Liver (tissue), 9 donors: ENCODE measurements around the gene RPS10. TPM values are rescaled to one million over a fixed set of nuclear protein-coding genes. Genes with fewer than 3 reads are reported as not detected.

Source experiments
- DNase-seq: peaks from one replicate; pipeline ENCODE4 v3.0.0-alpha.2; 2017; ENCODE audit warnings: low spot score
- H3K27ac ChIP-seq, 2 donors: one replicate each; pipeline ENCODE4 v1.7.0; 2013; ENCODE audit warnings: inconsistent platforms in 2 of 2, low read length in 2 of 2, control low read depth in 1 of 2, low read depth in 1 of 2, mild to moderate bottlenecking in 1 of 2
- H3K27me3 ChIP-seq, 4 donors: one replicate each; pipeline versions ENCODE4 v1.6.1 to v1.7.0; 2013; ENCODE audit warnings: low read length in 3 of 4, inconsistent platforms in 1 of 4, mild to moderate bottlenecking in 1 of 4, moderate library complexity in 1 of 4; ENCODE audit not compliant: control insufficient read depth in 4 of 4, insufficient read depth in 4 of 4
- H3K36me3 ChIP-seq, 4 donors: one replicate each; pipeline versions ENCODE4 v1.6.1 to v1.7.0; 2013; ENCODE audit warnings: low read length in 3 of 4, mild to moderate bottlenecking in 3 of 4, low read depth in 1 of 4, moderate library complexity in 1 of 4; ENCODE audit not compliant: control insufficient read depth in 4 of 4, insufficient read depth in 3 of 4
- H3K4me1 ChIP-seq, 4 donors: one replicate each; pipeline versions ENCODE4 v1.6.1 to v1.7.0; 2013; ENCODE audit warnings: low read length in 3 of 4, mild to moderate bottlenecking in 3 of 4, moderate library complexity in 1 of 4; ENCODE audit not compliant: control insufficient read depth in 4 of 4, insufficient read depth in 4 of 4
- H3K4me3 ChIP-seq, 3 donors: one replicate each; pipeline versions ENCODE4 v1.6.1 to v1.7.0; 2013; ENCODE audit warnings: low read length in 3 of 3, control low read depth in 1 of 3, low read depth in 1 of 3, mild to moderate bottlenecking in 1 of 3
- H3K9ac ChIP-seq, 2 donors: one replicate each; pipeline ENCODE4 v1.7.0; 2013; ENCODE audit warnings: low read length in 2 of 2, mild to moderate bottlenecking in 2 of 2, moderate library complexity in 2 of 2, control low read depth in 1 of 2, low read depth in 1 of 2
- H3K9me3 ChIP-seq, 4 donors: one replicate each; pipeline versions ENCODE4 v1.6.1 to v1.7.0; 2013; ENCODE audit warnings: low read length in 3 of 4; ENCODE audit not compliant: control insufficient read depth in 4 of 4
- CTCF ChIP-seq: fragments of 150-350 bp; IDR thresholded peaks from 2 replicates; pipeline ENCODE4 v1.5.1; 2017; ENCODE audit warnings: improper control_type of control experiment, low read depth, low read length; ENCODE audit not compliant: missing input control
- FOXA2 ChIP-seq: IDR thresholded peaks from 2 replicates; pipeline ENCODE4 v1.6.1; 2016; ENCODE audit warnings: antibody characterized with exemption
- HNF4G ChIP-seq: IDR thresholded peaks from 2 replicates; pipeline ENCODE4 v1.6.1; 2016; ENCODE audit warnings: antibody characterized with exemption
- JUND ChIP-seq, 2 donors: IDR thresholded peaks; 2 replicates each; pipeline ENCODE4 v1.6.1; 2016; ENCODE audit warnings: antibody characterized with exemption in 2 of 2
- MAX ChIP-seq: IDR thresholded peaks from 2 replicates; pipeline ENCODE4 v1.6.1; 2016; ENCODE audit warnings: antibody characterized with exemption
- RAD21 ChIP-seq, 2 donors: IDR thresholded peaks; 2 replicates each; pipeline ENCODE4 v1.6.1; 2016; ENCODE audit warnings: antibody characterized with exemption in 2 of 2, mild to moderate bottlenecking in 2 of 2
- REST ChIP-seq: IDR thresholded peaks from 2 replicates; pipeline ENCODE4 v1.6.1; 2016; ENCODE audit warnings: antibody characterized with exemption, mild to moderate bottlenecking
- RXRA ChIP-seq, 2 donors: IDR thresholded peaks; 2 replicates each; pipeline ENCODE4 v1.6.1; 2017 to 2018; ENCODE audit warnings: antibody characterized with exemption in 2 of 2, mild to moderate bottlenecking in 1 of 2
- SP1 ChIP-seq: IDR thresholded peaks from 2 replicates; pipeline ENCODE4 v1.6.1; 2018; ENCODE audit warnings: antibody characterized with exemption, mild to moderate bottlenecking
- YY1 ChIP-seq: IDR thresholded peaks from 2 replicates; pipeline ENCODE4 v1.6.1; 2016; ENCODE audit warnings: antibody characterized with exemption, mild to moderate bottlenecking
- ZBTB33 ChIP-seq: IDR thresholded peaks from 2 replicates; pipeline ENCODE4 v1.6.1; 2016; ENCODE audit warnings: antibody characterized with exemption
- WGBS: extraction: QIAGEN DNeasy Blood & Tissue Kit; methylation state at CpG from one replicate; pipeline ENCODE4 v1.1.7; 2013; 5-methylcytosine and 5-hydroxymethylcytosine counted together
- polyA plus RNA-seq, 2 donors: library from polyadenylated mRNA; stranded (reverse) in 1 of 2; unstranded in 1 of 2; fragments of 200-250 nt in 1 of 2; fragments of >200 nt in 1 of 2; fragmentation: Nextera tagmentation in 1 of 2; extraction: Ambion mirVana in 1 of 2; gene quantifications; one replicate each; pipeline versions ENCODE4 v1.2.1 to v1.2.3, GENCODE V29; 2013 to 2015
- total RNA-seq, 2 donors: library from RNA; depleted of rRNA; stranded (reverse); fragments of >200 nt; gene quantifications; one replicate each; pipeline ENCODE4 v1.2.3, GENCODE V29; 2014
- donor health status: healthy.
- donor health status: healthy.
- donor health status: healthy.
- donor health status: healthy.
- donor health status: healthy.

RPS10 gene
- total and polyA plus RNA-seq, 4 donors, result 294 to 970 (median 832) TPM

GRCh38 chr6:34391786-34392496 is 33.9 kb downstream of the RPS10 start:
- under 1% methylated on average over 74 of the region's 78 CpGs for WGBS
- Histone ChIP-seq H3K27me3 (no peaks in the 10 kb centered on the region), H3K4me1 (peaks cover 2 to 23% (median 17%) of the 10 kb centered on the region in 4 donors), H3K9ac (peak overlapping the region; percentile 77 to 91), H3K27ac (peak overlapping the region; percentile 84 to 94), H3K9me3 (peaks cover 0 to 2% (median 0%) of the 10 kb centered on the region in 4 donors), H3K4me3 (peak overlapping the region; percentile 70 to 89 (median 77)), H3K36me3 (no peaks in the 10 kb centered on the region)
- peak; percentile 57 for DNase-seq
- TF ChIP-seq JUND (IDR thresholded peaks at IDR 0.05) (no peak), HNF4G (no peak), FOXA2 (no peak), MAX (peak; percentile 64), RAD21 (IDR thresholded peaks at IDR 0.05) (peak in 1 of 2 donors; percentile 20)

GRCh38 chr6:34391473-34391785 is 34.4 kb downstream of the RPS10 start:
- 3% methylated on average over 5 of the region's 5 CpGs for WGBS

More at GRCh38 chr6:34391473-34391785, 34.4 kb downstream of the RPS10 start:
- Histone ChIP-seq H3K36me3 (no peaks in the 10 kb centered on the region), H3K9me3 (no peaks in the 10 kb centered on the region), H3K4me1 (peaks cover 5 to 28% (median 22%) of the 10 kb centered on the region in 4 donors), H3K27ac (peak overlapping the region; percentile 84 to 94), H3K4me3 (peak overlapping the region; percentile 70 to 89 (median 77)), H3K9ac (peak overlapping the region; percentile 77 to 91), H3K27me3 (no peaks in the 10 kb centered on the region)
- TF ChIP-seq RXRA (IDR thresholded peaks at IDR 0.05) (no peak), SP1 (no peak), CTCF (no peak), RAD21 (IDR thresholded peaks at IDR 0.05) (no peak), ZBTB33 (no peak), FOXA2 (no peak), REST (no peak), YY1 (no peak)
- DNase-seq, result no peak
